Measurements from ENCODE around the gene PAM16.

The PAM16 gene

DNA sequence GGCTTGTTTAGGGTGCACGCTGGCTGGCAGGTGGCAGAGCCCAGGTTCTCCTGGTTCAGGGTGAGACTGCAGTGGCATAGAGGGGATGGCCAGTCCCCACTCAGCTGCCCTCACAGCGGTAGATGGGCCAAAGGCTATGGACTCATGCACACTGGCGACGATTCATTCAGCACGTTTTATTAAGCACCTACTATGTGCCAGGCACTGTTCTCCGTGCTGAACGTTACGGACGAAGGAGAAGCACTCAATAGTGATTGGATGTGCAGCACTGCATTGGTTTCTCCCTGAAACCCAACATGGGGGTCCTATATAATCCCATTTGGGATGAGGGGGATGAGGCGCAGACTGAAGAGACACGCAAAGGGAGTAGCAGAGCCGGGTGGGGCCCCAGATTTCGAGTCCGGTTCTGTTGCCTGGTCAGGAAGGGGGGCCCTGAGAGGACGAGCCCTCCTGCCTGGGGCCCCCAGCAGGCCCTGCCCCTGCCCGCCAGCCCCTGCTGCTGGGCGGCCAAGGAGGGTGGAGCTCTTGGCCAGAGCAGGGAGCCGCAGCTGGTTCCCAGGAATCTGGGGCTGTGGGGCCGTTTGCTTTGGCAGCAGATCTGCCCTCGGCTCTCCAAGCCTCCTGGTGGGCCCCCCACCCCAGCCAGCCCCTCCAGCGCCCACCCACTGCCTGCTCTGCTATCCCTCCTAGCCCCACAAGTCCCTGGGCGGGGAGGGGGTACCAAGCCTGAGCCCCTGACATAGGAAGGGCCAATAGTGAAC lies 26.4 kb downstream of the PAM16 start:
- no peaks in the 10 kb centered on the region for H3K9me3 Mint-ChIP-seq
- H3K4me1 Mint-ChIP-seq, result peaks cover 2% of the 10 kb centered on the region
- H3K27ac Mint-ChIP-seq, result no peak overlapping the region
- H3K36me3 Mint-ChIP-seq, result no peaks in the 10 kb centered on the region
- no peak overlapping the region for H3K4me3 Mint-ChIP-seq
- H3K27me3 Mint-ChIP-seq, result no peaks in the 10 kb centered on the region

DNA sequence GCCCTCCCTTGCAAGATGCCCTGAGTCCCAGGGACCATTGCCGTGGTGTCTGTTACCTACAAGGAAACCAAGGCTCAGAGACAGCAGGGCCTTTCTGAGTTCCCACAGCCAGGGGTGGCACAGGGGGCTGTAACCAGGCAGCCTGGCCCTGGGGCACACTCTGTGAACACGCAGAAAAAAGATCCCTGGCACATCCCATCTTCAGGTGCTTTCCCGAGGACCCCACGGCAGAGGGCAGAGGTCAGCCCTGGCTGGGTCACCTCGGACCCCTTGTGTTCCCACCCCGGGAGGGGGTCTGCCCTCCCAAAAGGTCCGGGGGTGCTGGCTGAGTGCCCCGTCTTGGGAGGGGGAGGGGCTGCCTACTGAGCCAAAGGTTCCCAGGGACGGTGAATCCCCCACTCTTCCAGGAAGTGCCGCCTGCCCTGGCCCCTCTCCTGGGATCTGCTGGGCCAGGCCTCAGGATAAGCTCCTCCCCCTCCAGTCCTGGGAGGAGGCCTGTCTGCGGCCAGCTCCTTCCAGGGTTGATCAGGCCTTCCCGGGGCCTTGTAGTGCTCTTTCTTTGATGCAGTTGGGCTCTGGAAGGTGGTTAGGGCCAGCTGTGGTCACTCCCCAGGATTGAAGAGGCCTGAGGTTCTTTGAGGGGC lies 27.2 kb downstream of the PAM16 start:
- Mint-ChIP-seq H3K4me3 (no peak overlapping the region), H3K9me3 (no peaks in the 10 kb centered on the region), H3K4me1 (no peaks in the 10 kb centered on the region), H3K27ac (no peak overlapping the region), H3K27me3 (no peaks in the 10 kb centered on the region), H3K36me3 (no peaks in the 10 kb centered on the region)

DNA sequence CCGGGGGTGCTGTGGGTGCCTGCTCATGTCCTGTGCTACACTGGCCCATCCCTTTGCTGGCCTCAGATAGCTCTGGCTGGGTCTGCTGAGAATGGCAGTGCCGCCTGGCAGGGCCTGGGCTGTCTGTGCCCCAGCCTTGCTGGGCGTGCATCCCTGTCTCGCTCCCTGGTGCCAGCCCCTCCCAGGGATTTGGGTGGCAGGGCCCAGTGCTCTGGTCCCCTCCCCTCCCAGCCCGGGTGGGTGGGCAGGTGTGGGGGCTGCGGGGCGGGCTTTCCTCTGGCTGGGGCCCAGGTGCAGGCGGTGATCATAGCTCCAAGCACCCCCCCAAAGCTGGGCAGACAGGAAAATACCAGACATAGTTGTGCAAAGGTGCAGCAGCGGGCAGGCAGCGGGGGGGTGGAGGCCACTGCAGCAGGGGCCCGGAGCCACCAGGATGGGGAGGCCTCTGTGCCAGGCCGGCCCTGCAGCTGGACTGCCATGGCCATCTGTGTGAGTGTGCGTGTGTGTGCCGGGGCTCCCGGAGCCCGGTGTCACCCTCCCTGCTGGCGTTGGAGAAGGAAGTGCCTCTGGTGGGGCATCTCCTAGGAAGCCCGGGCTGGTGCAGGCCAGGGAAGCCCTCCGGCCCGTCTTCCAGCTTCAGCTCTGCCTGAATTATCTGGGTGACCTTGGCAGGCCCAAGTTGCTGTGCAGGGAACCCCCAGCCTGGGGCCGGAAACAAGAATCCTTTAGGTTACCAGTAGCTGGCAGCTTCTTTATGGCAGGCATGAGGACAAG lies 27.9 kb downstream of the PAM16 start:
- Mint-ChIP-seq H3K9me3 (no peaks in the 10 kb centered on the region), H3K36me3 (no peaks in the 10 kb centered on the region), H3K27ac (no peak overlapping the region), H3K4me1 (no peaks in the 10 kb centered on the region), H3K4me3 (no peak overlapping the region), H3K27me3 (no peaks in the 10 kb centered on the region)

DNA sequence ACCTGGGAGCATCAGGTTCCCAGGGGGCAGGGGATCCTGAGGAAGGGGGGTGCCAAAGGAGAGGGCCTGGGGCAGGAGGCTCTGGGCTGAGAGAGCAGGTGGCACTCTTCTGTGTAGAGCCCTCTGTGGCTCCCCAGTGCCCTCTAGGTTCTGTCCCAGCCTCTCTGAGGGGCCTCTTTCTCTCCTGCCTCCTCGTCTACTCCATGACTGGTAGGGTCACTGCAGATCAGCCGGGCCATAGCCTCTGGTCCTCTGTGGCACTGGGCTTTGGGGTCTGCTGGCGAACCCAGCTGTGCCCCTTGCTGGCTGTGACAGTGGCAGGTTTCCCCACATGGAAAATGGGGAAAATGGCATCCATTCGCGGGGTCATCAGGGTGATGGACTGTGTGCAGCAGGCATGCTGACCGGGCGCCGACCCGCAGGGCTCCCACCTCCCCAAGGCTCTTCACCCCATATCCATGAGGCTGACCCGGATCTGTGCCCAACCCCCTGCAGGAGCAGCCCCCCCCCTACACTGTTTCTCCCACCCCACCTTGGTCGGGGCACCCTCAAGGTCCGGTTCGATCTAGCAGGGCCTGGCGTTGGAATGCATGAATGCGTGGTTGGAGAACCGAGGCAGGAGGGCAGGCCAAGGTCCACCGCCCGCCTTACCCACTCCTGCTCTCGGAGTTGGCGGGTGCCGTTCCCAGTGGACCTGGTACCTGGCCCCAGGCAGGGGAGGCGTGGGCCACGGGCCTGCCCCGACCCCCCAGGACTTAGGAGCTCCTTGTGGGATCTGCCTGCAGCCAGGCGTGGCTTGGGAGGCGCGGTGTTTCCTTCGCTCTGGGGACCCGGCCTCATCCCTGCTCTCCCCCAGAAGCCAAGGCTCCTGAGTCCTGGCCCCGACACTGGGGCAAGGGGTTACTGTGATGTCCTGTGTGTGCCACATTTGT lies 28.7 kb downstream of the PAM16 start:
- Mint-ChIP-seq H3K27ac (no peak overlapping the region), H3K27me3 (peaks cover 2% of the 10 kb centered on the region), H3K9me3 (no peaks in the 10 kb centered on the region), H3K4me1 (no peaks in the 10 kb centered on the region), H3K4me3 (no peak overlapping the region), H3K36me3 (no peaks in the 10 kb centered on the region)

- H3K9me3 Mint-ChIP-seq, result no peaks in the 10 kb centered on the region
- H3K4me3 Mint-ChIP-seq, result no peak overlapping the region
- H3K36me3 Mint-ChIP-seq, result no peaks in the 10 kb centered on the region
- H3K27me3 Mint-ChIP-seq, result peaks cover 2% of the 10 kb centered on the region
- no peaks in the 10 kb centered on the region for H3K4me1 Mint-ChIP-seq
- no peak overlapping the region for H3K27ac Mint-ChIP-seq
Observed at GRCh38 chr16:4321286-4322120, 29.6 kb downstream of the PAM16 start.

- Mint-ChIP-seq H3K27ac (no peak overlapping the region), H3K36me3 (no peaks in the 10 kb centered on the region), H3K4me1 (no peaks in the 10 kb centered on the region), H3K9me3 (no peaks in the 10 kb centered on the region), H3K4me3 (no peak overlapping the region), H3K27me3 (peaks cover 2% of the 10 kb centered on the region)
Observed at GRCh38 chr16:4320571-4321137, 30.5 kb downstream of the PAM16 start.

DNA sequence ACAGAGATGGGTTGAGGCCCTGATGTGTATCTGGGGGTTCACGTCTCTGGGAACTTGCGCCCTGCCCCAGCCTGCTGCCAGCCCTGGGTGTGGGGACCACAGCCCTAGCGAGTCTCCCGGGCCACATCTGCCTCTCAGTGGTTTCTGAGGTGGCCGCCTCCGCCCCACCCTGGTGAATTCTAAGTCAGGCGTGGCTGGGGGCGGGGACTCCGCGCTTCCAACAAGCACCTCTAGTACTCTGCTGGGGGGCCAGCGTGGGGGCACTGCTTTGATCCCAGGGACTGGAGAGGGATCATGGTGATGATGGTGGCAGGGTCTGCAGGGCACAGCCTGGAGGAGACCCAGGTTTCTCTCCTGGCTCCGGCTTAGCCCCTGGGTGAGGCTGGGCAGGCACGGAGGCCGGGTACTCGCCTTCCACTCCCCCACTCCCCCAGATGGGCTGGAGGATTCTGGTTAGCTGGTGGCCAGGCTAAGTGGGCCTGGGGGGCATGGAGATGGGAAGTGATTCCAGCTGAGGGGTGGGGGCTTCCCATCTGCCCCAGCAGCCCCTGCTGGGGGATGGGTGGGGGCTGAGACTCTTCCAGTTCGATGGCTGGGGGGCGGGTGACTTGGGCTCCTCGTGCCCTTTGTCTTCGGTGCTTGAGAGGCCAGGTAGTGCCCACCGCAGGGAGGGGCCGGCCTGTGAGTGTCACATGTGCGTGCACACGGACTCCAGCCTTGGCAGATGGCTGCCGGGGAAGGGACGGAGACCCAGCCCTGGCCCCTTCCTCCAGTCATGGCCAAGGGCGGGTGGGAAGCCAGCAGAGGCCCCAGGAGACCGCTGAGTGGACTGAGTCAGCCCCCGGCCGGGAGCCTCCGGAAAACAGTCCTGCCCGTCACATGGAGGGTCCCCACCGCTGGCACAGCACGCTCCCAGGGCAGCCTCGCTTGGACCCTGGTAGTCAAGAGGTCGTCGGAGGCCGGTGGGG lies 31.4 kb downstream of the PAM16 start:
- no peaks in the 10 kb centered on the region for H3K36me3 Mint-ChIP-seq
- H3K4me3 Mint-ChIP-seq, result no peak overlapping the region

DNA sequence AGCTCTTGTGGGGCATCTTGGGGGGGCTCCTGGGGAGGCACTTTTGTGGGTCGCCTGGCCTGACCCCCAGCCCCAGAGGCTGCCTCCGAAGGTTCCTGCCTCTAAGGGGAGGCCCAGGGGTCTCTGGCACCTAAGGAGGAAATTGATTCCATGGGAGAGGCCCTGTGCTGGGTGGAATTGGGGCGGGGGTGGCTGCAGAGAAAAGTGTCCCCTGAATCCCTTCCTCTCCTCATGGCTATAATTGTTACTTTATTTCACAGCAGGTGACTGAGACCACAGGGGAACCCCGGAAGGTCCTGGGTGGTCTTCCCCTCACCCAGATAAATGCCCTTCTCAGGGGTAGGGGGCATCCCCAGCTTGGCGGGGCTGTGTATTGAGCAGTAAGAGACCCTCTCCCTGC lies 32.2 kb downstream of the PAM16 start:
- Mint-ChIP-seq H3K36me3 (no peaks in the 10 kb centered on the region), H3K4me3 (no peak overlapping the region), H3K4me1 (peaks cover 11% of the 10 kb centered on the region), H3K9me3 (no peaks in the 10 kb centered on the region), H3K27ac (no peak overlapping the region), H3K27me3 (peaks cover 13% of the 10 kb centered on the region)

More for the DNA sequence above, 31.4 kb downstream of the PAM16 start:
- H3K9me3 Mint-ChIP-seq, result no peaks in the 10 kb centered on the region
- H3K27ac Mint-ChIP-seq, result no peak overlapping the region
- peaks cover 4% of the 10 kb centered on the region for H3K4me1 Mint-ChIP-seq
- H3K27me3 Mint-ChIP-seq, result peaks cover 5% of the 10 kb centered on the region

- Mint-ChIP-seq H3K4me1 (peaks cover 11% of the 10 kb centered on the region), H3K27ac (no peak overlapping the region), H3K36me3 (no peaks in the 10 kb centered on the region), H3K27me3 (peaks cover 15% of the 10 kb centered on the region), H3K4me3 (no peak overlapping the region), H3K9me3 (no peaks in the 10 kb centered on the region)
Observed at GRCh38 chr16:4318451-4318910, 32.6 kb downstream of the PAM16 start.

DNA sequence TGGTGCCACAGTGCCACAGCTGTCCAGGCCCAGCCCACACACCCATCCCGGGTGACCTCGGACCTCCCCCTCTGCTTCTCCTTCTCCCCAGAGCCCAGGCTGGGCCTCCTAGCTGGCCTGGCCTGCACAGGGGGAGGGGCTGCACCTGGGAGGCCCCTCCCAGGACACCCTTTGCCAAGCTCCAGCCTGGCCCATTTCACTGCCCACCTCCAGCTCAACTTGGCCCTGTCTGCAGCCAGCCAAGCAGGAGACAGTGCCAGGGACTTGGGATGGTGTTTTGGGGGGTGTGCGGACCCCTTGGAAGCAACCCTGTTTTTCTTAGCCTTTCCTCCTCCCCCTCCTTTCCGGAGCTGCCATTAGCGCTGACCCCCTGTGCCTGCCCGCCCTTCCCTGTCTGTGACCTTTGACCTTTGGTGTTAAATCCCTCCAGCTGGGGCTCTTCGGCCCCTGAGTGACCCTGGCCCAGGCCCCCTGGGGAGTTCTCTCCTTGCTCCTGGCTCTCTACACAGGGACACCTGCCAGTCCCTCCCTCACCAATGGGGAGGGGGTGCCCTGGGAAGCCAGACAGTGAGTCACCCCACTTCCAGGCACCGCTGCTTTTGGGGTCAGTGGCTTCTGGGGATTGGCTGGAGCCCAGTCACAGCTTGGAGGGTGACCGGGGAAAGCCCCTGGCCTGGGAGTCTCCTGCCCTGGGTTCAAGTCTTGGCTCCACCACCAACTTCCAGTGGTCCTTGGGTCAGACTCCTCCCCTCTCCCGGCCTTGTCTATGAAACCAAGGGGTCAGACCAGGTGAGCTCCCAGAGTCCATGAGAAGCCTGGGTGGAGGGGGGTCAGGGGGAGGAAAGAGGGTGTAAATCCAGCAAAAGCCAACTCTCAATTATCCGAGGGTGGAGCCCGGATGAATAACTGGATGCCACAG lies 33.3 kb downstream of the PAM16 start:
- H3K9me3 Mint-ChIP-seq, result no peaks in the 10 kb centered on the region
- H3K36me3 Mint-ChIP-seq, result no peaks in the 10 kb centered on the region
- H3K4me1 Mint-ChIP-seq, result peaks cover 11% of the 10 kb centered on the region
- no peak overlapping the region for H3K27ac Mint-ChIP-seq
- H3K4me3 Mint-ChIP-seq, result peak overlapping the region; percentile 36
- H3K27me3 Mint-ChIP-seq, result peaks cover 15% of the 10 kb centered on the region

- Mint-ChIP-seq H3K9me3 (no peaks in the 10 kb centered on the region), H3K4me3 (no peak overlapping the region), H3K27ac (no peak overlapping the region), H3K27me3 (peaks cover 15% of the 10 kb centered on the region), H3K36me3 (no peaks in the 10 kb centered on the region), H3K4me1 (peaks cover 11% of the 10 kb centered on the region)
Observed at GRCh38 chr16:4316864-4317531, 34.1 kb downstream of the PAM16 start.
